ENCODE results near the gene GZMH.
"Not testable (repeated sequence)": the region's sequence is repeated elsewhere in the genome, so short reads cannot be mapped to it uniquely, and the experiment has no call there.

GRCh38 chr14:24648361-24648760, 38.9 kb upstream of the GZMH start:
- TF ChIP-seq CTCF, POLR2A (IDR thresholded peaks at IDR 0.05): not testable (repeated sequence)

All from vagina (tissue), 2 donors.